Activated CD4-positive, alpha-beta T cell treated with anti-CD3 and anti-CD28 coated beads for 24 hours (primary cell): ENCODE results near the gene PRDM5.

Experiments
- DNase-seq, 2 donors: peaks; one replicate each; pipeline ENCODE4 v3.0.0-alpha.2; 2020; ENCODE audit warnings: low read depth in 2 of 2

PRDM5 gene

DNA sequence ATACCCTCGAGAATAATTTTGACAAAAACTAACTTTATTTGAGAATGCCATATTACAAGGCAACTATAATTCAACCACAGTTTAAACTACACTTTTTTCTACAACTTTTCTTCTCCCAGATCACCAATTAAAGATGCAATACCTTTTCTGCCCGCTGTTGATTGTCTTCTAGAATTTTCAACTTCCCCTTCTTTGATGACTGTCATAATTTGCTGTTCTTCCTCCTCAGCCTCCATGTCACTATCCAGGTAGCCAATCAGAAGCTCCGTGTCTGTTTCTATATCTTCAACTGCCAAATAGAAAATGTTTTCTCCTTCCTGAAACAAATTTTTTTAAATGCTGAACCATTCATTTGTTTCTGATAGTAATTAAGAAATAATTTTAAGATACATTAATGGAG lies 101.5 kb downstream of the PRDM5 start:
- DNase-seq, result no peak

DNA sequence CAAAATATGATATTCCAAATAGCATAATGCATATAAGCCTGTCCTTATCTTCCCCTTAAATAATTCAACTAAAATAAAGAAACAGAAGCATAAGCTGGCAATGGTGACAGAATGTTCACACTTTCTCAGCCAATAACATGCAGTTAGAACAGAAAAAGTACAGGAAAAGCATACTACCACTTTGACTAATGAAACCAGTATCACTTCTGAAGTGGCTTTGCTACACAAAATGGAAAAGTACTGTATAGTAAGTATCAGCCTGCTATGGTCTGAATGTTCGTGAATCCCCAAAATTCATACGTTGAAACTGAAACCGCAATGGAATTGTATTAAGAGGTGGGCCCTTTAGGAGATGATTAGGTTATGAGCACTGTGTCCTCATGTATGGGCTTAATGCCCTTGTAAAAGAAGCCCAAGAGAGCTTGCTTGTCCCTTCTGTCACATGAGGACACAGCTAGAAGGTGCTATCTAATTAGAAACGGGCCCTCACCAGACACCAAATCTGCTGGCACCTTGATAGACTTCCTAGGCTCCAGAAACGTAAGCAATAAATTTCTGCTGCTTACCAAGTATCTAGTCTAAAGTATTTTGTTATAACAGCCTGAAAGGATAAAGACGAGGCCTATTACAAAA lies 102.6 kb downstream of the PRDM5 start:
- DNase-seq, result no peak

DNA sequence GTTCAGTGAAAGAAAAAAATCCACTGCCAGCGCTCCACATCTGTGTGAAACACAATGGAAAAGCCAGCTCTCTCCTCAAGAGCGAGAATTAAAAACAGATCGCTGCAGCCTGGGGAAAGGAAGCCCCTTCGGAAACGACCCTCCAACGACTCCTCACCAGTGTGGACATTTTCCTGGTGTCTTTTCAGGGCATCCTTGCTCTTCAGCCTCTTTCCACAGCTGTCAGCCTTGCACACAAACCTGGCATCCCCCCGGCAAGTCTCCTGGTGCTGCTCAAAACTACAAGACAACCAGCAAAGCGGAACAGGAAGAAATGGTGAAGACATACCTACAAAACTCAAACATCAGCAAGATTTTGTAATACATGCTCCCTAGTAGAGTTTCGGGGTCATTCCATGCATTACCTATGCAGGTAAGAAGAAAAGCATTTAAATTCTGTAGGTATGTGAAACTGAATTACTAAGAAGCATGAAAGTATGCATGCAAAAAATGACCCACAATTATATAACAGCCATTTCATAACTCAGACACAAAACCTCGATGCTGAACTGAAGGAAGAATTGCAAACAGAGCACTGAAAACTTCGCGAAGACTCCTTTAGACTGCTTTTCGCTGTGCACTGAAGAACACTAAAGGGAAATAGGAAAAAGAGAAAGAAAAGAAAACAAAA lies 106.1 kb downstream of the PRDM5 start:
- DNase-seq, result no peak

DNA sequence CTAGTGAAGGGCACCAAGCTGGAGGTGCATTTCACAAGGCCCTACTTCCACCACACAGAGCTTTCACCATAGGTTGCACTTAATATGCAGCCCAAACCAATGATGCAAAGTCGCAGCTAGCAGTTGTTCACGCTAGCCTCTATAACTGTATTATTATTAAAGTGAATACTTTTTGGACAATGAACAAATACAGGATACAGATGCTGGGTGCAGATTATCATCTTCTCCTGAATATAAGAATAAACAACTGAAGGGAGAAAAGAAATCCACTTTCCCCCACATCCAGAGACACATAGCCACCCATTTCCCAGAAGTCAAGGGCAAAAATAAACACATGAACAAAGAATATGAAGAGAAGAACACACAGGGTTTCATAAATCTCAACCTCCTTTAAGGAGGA lies 107.2 kb downstream of the PRDM5 start:
- no peak for DNase-seq

DNA sequence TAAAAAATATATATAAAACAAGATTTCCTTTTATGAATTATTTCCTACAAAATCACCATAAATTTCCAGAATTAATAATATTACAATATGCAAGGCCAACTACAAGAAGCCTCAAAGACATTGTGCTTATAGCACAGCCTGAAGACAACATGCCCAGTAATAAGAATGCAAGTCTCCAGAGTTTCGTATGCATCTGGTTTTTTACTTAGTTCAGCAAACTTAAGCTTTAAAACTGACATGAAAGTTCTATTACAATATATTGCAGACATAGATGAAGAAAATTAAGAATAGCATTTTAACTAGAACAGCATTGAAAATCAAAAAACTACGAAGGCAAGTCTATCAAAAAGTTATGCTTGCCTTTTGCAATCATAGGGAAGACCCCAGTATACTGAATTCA lies 107.6 kb downstream of the PRDM5 start:
- no peak for DNase-seq

DNA sequence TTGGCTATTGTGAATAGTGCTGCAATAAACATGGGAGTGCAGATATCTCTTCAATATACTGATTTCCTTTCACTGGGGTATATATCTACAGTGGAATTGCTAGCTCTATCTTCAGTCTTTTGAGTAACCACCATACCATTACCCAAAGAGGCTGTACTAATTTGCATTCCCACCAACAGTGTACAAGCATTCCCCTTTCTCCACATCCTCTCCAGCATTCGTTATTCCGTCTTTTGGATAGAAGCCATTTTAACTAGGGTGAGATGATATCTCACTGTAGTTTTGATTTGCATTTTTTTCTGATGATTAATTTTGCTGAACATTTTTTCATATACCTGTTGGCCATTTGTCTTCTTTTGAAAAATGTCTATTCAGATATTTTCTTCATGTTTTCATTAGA lies 110.3 kb downstream of the PRDM5 start:
- no peak for DNase-seq

DNA sequence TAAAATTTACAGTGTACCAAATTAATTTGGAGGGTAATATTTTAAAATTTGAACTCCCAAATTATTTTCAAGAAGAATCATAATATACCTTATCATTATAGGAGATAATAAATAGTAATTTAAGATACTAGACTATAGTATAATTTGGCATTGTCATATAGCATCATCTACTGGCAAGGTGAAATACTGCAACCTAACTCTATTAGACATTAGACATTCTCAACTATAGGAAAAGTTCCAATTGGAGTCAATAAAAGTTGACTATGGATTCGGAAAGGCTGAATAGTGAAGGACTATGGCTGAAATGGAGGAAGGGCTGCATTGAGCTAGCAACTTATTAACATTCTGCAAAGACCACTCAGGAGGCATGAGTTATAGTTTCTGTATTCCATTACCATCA lies 113.0 kb downstream of the PRDM5 start:
- no peak for DNase-seq

DNA sequence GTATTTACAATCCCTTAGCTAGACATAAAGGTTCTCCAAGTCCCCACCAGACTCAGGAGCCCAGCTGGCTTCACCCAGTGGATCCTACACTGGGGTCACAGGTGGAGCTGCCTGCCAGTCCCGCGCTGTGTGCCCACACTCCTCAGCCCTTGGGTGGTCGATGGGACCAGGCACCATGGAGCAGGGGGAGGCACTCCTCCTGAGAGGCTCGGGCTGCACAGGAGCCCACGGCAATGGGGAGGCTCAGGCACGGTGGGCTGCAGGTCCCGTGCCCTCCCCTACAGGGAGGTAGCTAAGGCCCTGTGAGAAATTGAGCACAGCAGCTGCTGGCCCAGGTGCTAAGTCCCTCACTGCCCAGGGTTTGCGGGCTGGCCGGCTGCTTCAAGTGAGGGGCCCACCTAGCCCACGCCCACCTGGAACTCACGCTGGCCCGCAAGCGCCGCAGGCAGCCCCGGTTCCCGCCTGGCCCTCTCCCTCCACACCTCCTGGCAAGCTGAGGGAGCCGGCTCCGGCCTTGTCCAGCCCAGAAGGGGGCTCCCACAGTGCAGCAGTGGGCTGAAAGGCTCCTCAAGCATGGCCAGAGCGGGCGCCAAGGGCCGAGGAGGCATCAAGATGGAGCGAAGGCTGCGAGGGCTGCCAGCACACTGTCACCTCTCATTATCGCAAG lies 113.9 kb downstream of the PRDM5 start:
- DNase-seq, result no peak

DNA sequence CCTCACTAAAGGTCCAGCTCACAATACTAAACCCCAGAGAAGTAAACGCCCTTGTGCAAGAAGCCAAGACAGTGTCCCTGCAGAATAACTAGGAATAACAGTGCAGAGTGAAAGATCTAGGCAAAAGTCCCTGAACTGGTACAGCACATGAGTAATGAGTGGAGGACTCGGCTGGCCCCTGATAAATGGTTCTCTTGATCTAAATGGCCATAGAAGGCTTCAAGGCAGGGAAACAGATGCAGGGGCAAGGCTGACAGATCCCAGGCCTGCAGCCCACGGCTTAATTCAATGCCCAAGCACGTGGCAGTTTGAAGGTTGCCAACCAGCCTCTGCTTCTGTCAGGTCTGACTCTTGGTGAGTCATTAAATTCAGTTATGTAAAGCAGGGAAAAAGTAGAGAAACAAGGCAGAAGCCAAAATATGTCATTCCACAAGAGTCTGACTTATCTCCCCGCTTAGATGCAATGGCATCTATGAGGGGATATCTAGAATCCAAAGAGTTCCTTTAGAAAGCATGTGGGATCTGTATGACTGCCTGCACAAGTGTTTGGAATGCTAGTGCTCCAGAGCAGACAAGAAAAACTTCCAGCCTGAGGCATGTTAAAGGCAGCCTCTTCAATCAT lies 121.3 kb downstream of the PRDM5 start:
- no peak for DNase-seq

DNA sequence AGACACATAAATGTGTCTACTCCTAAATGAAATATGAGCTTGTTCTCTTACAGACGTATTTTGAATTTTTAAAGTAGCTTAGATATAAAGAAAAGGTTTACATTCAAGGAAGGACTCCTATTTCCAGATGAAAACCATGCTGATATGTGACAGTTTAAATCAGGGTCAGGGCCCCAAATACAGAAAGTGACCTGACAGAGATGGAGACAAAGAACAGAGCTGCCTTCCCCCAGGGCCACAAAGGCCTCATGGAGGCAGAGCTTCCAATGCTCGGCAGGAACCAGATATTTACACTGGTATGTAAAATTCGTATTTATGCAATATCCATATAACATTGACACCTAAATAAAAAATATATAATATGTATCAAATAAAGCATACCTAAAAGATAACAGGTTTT lies 124.0 kb downstream of the PRDM5 start:
- no peak for DNase-seq

DNA sequence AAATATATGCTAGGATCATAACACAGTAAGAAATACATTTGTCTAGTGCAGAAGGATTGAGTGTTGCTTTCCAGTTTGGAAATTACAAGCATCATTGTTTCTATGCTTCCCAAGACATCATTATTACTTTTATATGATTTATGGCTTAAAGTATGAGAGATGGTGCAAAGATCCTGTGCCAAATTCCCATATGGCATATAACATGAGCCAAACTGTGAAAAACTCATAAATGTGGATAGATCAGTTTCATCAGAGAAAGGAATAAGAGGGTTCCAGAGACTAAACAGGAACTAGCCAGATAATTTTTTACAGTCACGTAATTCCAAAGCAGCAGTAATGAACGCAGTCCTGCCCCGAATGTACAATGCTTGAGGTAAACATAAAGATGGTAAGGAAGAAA lies 126.3 kb downstream of the PRDM5 start:
- DNase-seq, result no peak

DNA sequence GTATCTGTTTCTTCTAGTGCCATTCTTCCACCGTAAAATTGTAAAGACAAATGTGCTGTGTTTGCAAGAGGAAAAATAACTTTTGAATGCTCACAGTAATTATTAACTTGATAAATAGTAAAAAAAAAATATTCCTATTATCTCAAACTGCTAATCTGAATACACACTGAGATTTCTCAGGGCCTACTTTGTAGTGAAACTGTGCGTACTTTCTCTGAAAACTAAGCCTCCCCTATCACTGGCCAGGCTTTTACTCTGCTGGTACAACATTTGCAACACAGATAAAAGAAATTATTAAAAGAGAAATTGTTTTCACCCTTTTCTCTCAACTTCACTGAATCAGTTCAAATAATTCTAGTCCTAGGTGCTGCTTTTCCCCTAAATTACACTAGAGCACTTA lies 137.3 kb downstream of the PRDM5 start:
- no peak for DNase-seq

DNA sequence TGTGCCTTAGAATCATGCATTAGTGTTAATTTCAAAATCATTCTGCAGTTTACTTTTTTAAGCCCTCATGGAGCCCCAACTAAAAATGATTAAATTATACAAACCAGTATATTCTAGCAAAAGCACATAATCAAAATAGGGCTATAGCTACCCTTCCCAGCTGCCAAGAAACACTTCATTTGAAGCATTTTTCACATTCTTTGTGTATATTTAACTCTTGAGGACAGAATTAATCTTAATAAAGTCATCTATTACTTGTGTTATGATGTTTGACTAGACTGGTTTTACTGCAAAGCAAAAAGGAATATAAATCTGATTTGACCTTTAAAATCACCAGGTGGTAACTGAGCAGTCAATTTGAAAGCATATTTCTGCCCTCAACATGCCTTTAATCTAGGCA lies 145.1 kb downstream of the PRDM5 start:
- no peak for DNase-seq

DNA sequence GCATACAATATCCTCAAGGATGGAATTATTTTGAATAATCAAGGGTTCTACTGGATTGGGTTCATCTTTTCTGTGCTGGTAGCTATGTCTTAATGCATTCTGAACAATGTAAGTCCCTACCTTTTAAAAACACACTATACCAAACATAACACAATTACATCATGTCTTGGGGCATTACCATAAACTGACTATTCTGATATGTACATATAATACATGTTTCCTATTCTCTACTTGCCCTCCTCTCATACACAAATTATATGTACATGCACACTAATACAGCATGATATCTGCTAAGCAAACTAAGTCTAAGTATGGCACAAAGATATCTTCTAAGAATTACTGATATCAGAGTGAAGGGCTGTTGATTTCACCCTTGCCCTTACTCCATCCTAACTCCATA lies 147.1 kb downstream of the PRDM5 start:
- DNase-seq, result no peak

DNA sequence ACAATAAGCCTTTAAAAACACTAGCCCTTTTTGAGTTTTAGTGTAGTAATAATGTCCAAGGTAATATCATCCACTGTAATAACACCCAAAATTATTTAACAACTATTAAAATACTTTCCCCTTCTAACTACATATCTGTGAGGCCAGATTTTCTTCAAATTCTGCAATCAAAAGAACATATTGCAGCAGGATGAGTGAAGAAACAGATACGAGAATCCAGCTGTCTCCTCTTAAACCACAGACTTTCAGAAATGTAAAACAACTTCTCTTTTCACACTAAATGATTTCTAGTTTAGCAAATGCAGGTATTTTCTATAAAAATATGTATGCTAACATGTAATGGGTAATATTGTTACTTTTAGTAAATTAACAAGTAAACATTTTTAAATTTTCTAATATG lies 148.9 kb downstream of the PRDM5 start:
- DNase-seq, result no peak

DNA sequence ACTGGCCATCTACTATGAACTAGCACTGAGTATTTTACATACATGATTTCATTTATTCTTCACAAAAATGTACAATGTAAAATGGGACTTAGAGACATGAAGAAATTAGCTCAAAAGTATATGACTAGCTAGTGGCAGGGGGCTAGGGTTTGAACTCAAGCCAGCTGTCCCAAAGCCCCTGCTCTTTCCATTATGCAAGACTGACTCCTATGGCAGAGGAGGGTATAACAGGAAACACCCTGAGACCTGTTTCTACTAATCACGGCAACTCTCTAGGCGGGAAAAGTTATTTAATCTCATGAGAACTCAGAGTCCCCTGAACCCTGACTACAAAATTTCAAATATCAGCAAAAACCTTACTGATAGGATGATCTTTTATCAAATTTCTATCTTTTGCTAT lies 150.6 kb downstream of the PRDM5 start:
- no peak for DNase-seq

DNA sequence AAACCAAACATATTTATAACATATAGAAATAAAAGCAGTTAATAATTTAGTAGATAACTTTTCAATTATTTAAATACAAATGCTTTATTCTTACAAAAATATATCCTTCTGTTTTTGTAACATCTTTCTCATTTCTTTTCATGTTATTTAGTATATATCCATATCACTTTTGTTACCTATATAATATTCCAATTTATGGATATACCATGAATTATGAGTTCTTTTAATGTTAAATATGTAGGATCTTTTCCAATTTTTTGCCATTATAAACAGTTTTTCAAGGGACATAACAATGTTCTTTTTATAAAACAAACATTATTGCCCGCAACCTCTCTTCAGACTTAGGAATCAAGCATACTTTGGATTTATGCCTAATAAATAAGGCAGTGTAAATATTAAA lies 151.6 kb downstream of the PRDM5 start:
- DNase-seq, result no peak

DNA sequence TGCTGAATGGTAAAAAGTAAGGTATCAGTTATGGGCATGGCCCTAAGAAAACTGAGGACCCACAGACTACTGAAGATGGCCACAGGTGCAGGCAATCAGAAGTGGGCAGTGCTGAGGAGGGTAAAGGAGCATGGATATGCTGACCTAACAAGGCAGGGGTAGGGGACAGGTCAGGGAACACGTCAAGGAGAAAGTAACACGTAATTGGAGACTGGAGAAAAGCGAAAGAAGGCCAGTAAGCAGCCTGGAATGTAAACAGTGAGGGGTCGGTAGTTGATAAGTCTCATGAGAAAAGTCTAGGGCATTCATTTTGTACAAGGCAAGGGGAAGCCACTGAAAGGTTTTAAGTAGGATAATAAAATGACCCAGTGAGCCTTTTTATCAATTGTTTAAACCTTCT lies 153.3 kb downstream of the PRDM5 start:
- no peak for DNase-seq

DNA sequence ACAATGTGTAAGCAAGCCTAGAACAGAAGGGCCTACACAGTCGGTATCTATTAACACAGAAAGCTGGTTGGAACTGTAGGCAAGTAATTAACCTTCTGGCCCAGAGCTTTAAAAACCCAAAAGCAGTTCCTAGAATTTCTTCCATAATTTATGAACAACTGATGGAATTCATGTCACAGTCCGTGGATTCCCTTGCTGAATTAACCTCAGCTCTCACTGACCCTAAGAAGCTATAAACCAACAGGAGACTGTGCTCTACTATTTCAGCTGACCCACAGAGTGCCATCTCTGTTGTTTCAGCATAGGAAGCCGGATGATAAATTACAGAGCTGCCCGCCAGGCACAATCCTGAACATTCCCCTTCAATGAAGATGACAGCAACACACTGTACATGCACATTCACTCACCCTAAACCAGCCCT lies 157.3 kb downstream of the PRDM5 start:
- DNase-seq, result no peak

DNA sequence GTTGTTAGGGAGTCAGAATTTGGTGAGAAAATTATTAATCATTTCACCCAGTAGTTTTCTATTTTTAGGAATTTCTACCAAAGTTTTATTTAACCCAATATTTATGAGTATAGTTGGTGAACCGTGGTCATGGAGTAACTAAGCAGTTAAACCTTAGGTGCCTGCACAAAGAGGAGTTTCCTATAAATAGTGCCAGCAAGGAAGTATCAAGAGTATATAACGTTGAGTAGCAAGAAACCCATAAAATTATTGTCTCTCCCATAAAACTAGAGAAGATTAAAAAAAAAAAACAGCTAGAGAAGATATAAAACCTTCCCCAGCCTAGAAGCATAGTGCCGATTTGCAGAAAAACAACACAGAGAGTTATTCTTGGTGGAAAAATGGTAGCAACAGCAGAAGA lies 158.9 kb downstream of the PRDM5 start:
- no peak for DNase-seq

DNA sequence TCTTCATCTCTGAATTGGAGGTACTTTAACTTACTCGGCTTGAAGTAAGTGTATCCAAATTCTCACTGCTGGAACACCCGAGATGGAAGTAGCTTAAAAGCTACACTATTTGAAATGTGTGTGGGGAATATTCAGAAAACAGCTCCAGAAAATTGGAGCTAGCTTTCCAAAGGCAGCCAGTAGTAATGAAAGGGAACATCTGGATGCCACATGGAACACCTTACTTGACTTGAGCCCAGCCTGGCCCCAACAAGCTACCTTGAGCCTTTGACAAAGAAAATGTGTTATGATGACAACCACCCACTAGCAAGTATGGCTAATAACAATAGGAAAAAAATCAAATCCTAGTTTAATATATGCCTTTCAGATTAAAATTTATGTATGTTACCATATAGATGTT lies 161.5 kb downstream of the PRDM5 start:
- DNase-seq, result no peak

DNA sequence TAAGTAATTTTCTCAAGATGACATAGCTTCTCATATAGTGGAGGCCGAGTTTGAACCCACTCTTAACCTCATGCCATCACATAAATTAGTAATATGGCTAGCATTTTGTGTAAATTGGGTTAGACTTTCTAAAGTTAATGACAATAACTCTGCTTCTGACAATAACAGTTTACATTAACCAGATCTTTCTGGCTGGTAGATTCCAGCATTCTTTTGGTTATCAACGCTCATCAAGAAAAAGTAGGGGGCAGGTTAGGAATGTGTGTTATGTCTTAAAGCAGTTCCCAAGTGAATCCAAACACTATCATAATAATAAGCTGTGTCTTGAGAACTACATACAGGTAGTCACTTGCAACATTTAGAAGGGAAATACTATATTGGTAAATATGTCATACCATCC lies 162.5 kb downstream of the PRDM5 start:
- DNase-seq, result no peak

DNA sequence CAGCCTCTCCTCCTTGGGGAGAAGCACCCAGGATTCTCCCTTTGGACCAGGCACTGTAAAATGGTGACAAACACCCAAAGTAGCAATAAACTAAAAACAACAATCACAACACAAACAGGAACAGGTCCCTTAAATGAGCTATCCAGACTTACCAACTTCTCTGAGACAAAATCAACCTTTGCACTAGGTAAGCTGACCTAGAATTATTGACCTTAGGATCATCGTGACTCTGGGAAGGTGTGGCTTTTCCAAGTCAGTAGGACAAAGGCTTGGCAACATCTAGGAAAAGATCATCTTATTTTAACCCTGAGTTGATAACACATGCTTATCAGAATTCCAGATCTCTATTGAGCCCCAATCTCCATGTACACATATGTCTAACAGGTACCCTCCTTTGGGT lies 166.7 kb downstream of the PRDM5 start:
- no peak for DNase-seq
